Ishikawa (cell line): ENCODE data around the gene OR5AP2.

Source experiments
- NFIC ChIP-seq: IDR thresholded peaks from 2 replicates; pipeline ENCODE4 v1.6.1; 2012
- TAF1 ChIP-seq: IDR thresholded peaks from 2 replicates; pipeline ENCODE4 v1.6.1; 2012; ENCODE audit warnings: low read depth, mild to moderate bottlenecking
- TCF12 ChIP-seq: IDR thresholded peaks from 2 replicates; pipeline ENCODE4 v1.6.1; 2012; ENCODE audit warnings: low read depth
- TF ChIP-seq, protein P1 (sequence below): IDR thresholded peaks from 2 replicates; pipeline ENCODE4 v1.6.1; 2012; ENCODE audit warnings: low read depth, mild to moderate bottlenecking
- TF ChIP-seq, protein P2 (sequence below): IDR thresholded peaks from 2 replicates; pipeline ENCODE4 v1.6.1; 2012

- TF ChIP-seq TAF1 = no peak
- TF ChIP-seq, protein P1, sequence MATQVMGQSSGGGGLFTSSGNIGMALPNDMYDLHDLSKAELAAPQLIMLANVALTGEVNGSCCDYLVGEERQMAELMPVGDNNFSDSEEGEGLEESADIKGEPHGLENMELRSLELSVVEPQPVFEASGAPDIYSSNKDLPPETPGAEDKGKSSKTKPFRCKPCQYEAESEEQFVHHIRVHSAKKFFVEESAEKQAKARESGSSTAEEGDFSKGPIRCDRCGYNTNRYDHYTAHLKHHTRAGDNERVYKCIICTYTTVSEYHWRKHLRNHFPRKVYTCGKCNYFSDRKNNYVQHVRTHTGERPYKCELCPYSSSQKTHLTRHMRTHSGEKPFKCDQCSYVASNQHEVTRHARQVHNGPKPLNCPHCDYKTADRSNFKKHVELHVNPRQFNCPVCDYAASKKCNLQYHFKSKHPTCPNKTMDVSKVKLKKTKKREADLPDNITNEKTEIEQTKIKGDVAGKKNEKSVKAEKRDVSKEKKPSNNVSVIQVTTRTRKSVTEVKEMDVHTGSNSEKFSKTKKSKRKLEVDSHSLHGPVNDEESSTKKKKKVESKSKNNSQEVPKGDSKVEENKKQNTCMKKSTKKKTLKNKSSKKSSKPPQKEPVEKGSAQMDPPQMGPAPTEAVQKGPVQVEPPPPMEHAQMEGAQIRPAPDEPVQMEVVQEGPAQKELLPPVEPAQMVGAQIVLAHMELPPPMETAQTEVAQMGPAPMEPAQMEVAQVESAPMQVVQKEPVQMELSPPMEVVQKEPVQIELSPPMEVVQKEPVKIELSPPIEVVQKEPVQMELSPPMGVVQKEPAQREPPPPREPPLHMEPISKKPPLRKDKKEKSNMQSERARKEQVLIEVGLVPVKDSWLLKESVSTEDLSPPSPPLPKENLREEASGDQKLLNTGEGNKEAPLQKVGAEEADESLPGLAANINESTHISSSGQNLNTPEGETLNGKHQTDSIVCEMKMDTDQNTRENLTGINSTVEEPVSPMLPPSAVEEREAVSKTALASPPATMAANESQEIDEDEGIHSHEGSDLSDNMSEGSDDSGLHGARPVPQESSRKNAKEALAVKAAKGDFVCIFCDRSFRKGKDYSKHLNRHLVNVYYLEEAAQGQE = no peak
- no peak for TF ChIP-seq NFIC
- no peak for TF ChIP-seq TCF12
- TF ChIP-seq, protein P2, sequence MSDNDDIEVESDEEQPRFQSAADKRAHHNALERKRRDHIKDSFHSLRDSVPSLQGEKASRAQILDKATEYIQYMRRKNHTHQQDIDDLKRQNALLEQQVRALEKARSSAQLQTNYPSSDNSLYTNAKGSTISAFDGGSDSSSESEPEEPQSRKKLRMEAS = no peak
These were observed 28.7 kb upstream of the OR5AP2 start for GRCh38 chr11:56670984-56671383.
